Osteocyte (in vitro differentiated cells): ENCODE results near the gene ZNF277. TPM values are rescaled to one million over a fixed set of nuclear protein-coding genes. Genes with fewer than 3 reads are reported as not detected.

Experiments used
- DNase-seq: peaks from one replicate; pipeline ENCODE4 v3.0.0; 2021; ENCODE audit warnings: mixed read lengths; ENCODE audit not compliant: unreplicated experiment; ENCODE audit errors: extremely low spot score
- H3K27ac Mint-ChIP-seq: one replicate; pipeline ENCODE4 v1.8.0; 2021; ENCODE audit warnings: mild to moderate bottlenecking, mixed read lengths; ENCODE audit not compliant: unreplicated experiment
- H3K27me3 Mint-ChIP-seq: one replicate; pipeline ENCODE4 v1.8.0; 2021; ENCODE audit warnings: mixed read lengths; ENCODE audit not compliant: unreplicated experiment
- H3K36me3 Mint-ChIP-seq: one replicate; pipeline ENCODE4 v1.8.0; 2021; ENCODE audit warnings: mixed read lengths; ENCODE audit not compliant: unreplicated experiment
- H3K4me1 Mint-ChIP-seq: one replicate; pipeline ENCODE4 v1.8.0; 2021; ENCODE audit warnings: mixed read lengths; ENCODE audit not compliant: unreplicated experiment
- H3K4me3 Mint-ChIP-seq: one replicate; pipeline ENCODE4 v1.8.0; 2021; ENCODE audit warnings: mild to moderate bottlenecking, moderate library complexity, mixed read lengths; ENCODE audit not compliant: unreplicated experiment
- H3K9me3 Mint-ChIP-seq: one replicate; pipeline ENCODE4 v1.8.0; 2021; ENCODE audit warnings: mixed read lengths; ENCODE audit not compliant: unreplicated experiment
- total RNA-seq: library from RNA; stranded (reverse); gene quantifications from 2 replicates; pipeline ENCODE4 v1.2.1, GENCODE V29; 2021
- TF ChIP-seq, protein P1 (sequence below): fragments of 200-600 bp; sonication (generic); IDR thresholded peaks from 2 replicates; pipeline ENCODE4 v1.5.0; 2021; ENCODE audit warnings: antibody characterized with exemption, mild to moderate bottlenecking, moderate library complexity

Gene ZNF277
- total RNA-seq, 1 donor from 2014 or later: 28.1 TPM

DNA sequence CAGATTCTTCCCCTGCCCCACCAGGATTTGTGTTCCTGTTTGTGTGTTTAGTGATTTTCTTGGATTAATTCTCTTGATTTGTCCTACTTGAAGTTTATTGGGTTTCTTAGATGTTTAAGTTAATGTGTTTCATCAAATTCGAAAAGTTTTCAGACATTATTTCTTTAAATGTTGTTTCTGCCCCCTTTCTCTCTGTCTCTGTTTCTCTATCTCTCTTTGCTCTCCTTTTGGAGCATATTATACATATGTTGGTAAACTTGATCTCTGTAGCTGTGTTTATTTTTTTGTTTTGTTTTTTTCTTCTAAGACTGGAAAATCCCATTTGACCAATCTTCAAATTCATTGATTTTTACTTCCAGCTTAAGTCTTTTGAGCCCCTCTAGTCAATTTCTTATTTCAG lies 115.6 kb downstream of the ZNF277 start:
- H3K9me3 Mint-ChIP-seq: peaks cover 13% of the 10 kb centered on the region
- no peak overlapping the region for H3K4me3 Mint-ChIP-seq
- DNase-seq: no peak
- H3K27me3 Mint-ChIP-seq: no peaks in the 10 kb centered on the region
- H3K36me3 Mint-ChIP-seq: peaks cover 49% of the 10 kb centered on the region
- TF ChIP-seq, protein P1, sequence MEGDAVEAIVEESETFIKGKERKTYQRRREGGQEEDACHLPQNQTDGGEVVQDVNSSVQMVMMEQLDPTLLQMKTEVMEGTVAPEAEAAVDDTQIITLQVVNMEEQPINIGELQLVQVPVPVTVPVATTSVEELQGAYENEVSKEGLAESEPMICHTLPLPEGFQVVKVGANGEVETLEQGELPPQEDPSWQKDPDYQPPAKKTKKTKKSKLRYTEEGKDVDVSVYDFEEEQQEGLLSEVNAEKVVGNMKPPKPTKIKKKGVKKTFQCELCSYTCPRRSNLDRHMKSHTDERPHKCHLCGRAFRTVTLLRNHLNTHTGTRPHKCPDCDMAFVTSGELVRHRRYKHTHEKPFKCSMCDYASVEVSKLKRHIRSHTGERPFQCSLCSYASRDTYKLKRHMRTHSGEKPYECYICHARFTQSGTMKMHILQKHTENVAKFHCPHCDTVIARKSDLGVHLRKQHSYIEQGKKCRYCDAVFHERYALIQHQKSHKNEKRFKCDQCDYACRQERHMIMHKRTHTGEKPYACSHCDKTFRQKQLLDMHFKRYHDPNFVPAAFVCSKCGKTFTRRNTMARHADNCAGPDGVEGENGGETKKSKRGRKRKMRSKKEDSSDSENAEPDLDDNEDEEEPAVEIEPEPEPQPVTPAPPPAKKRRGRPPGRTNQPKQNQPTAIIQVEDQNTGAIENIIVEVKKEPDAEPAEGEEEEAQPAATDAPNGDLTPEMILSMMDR: no peak
- no peaks in the 10 kb centered on the region for H3K4me1 Mint-ChIP-seq
- H3K27ac Mint-ChIP-seq: no peak overlapping the region

DNA sequence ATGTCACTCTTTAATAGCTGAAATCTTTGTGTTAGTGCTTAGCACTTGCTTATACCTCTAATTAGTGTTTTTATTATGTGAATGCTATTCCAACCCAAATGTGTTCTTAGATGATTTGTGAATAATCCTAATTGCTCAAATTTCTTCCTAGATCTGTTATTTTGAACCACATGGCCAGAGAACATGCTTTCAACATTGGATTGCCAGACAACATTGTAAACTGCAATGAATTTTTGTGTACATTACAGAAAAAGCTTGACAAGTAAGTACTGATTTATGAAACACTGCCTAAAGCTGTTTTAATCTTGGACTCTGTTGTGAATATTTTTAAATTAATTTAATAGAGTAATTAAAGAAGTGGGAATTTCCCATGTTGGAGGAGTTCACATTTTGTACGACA lies 121.1 kb downstream of the ZNF277 start:
- Mint-ChIP-seq H3K4me3 (no peak overlapping the region), H3K27me3 (no peaks in the 10 kb centered on the region), H3K27ac (no peak overlapping the region), H3K9me3 (no peaks in the 10 kb centered on the region), H3K4me1 (peaks cover 9% of the 10 kb centered on the region), H3K36me3 (peaks cover 42% of the 10 kb centered on the region)
- DNase-seq: no peak
- TF ChIP-seq, protein P1: no peak

DNA sequence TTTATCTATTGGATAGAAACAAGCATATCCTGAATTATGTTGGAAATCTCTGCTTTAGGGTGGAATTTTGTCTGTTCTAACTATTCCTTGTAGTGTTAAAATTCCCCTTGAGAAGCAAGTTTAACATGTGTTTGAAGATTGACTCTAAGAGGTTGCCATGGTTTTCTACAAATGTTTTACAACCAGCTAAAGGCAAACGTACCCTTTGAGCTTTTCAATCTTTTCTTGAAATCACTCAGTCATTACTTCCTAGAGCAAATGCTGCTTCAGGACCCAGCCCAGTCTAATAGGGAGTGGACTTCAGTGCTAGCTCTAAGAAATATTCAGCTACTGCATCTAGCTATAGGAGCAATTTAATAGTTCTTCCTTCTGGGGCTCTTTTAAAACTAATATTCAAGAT lies 125.0 kb downstream of the ZNF277 start:
- no peak overlapping the region for H3K4me3 Mint-ChIP-seq
- H3K9me3 Mint-ChIP-seq: peaks cover 3% of the 10 kb centered on the region
- peaks cover 34% of the 10 kb centered on the region for H3K36me3 Mint-ChIP-seq
- H3K27me3 Mint-ChIP-seq: no peaks in the 10 kb centered on the region
- no peak for DNase-seq
- peaks cover 9% of the 10 kb centered on the region for H3K4me1 Mint-ChIP-seq
- TF ChIP-seq, protein P1: no peak
- H3K27ac Mint-ChIP-seq: no peak overlapping the region

DNA sequence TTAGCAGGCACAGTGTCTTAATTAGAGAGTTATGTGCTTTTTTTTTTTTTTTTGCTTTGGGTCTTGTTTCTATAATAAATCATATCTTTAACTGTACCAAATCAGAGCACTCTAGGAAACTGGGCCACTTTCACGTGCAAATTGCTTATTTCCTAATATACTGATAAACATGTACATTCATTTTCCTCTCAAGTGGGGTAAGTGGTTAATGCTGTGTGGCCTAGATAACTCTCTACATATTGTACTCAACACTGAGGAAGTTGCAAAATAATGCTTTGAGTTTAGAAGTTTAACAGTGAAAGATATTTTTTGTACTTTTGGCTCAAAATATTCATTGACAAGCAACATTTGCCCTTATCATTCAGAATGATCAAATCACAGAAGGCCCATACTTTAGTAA lies 127.9 kb downstream of the ZNF277 start:
- H3K36me3 Mint-ChIP-seq: peaks cover 24% of the 10 kb centered on the region
- H3K4me1 Mint-ChIP-seq: peaks cover 9% of the 10 kb centered on the region
- H3K27me3 Mint-ChIP-seq: no peaks in the 10 kb centered on the region

DNA sequence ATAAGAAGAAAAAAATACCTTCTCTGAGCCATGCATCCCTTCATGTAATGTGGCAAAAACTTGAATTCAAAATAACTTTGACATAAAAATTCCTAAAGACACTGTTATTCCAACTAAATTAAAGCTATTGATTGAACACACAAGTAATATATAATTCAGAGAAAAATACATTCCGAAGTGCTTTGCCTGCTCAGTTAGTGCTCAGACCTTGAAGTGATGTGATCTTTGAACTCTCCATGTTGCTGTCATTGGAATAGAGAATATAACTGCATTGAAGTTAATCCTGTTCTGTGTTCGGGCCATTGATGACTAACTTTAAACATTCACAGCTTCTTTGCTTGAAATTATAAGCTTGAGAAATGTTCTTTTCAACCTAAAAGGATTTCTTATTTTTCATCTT lies 129.8 kb downstream of the ZNF277 start:
- Mint-ChIP-seq H3K4me3 (no peak overlapping the region), H3K4me1 (peaks cover 2% of the 10 kb centered on the region), H3K9me3 (peaks cover 3% of the 10 kb centered on the region), H3K36me3 (peaks cover 19% of the 10 kb centered on the region), H3K27ac (no peak overlapping the region), H3K27me3 (no peaks in the 10 kb centered on the region)
- TF ChIP-seq, protein P1: no peak
- DNase-seq: no peak

More for the DNA sequence above, 127.9 kb downstream of the ZNF277 start:
- TF ChIP-seq, protein P1: no peak
- no peak overlapping the region for H3K4me3 Mint-ChIP-seq
- H3K9me3 Mint-ChIP-seq: peaks cover 3% of the 10 kb centered on the region
- DNase-seq: no peak
- H3K27ac Mint-ChIP-seq: no peak overlapping the region
